ENCODE data around the gene MCMBP.

Gene MCMBP

DNA sequence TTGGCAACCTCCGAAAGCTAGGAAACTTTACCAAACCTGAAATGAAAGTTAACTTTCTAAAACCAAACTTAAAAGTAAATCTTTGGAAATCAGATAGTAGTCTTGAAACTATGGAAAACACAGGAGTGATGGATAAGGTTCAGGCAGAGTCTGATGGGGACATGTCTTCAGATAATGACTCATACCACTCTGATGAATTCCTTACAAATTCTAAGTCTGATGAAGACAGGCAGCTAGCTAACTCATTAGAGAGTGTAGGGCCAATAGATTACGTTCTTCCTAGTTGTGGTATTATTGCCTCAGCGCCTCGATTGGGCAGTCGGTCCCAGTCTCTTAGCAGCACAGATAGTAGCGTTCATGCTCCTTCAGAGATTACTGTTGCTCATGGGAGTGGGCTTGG is 45.9 kb downstream of the MCMBP start:
- no peak overlapping the region for H3K4me2 ChIP-seq
- no peak overlapping the region for H3K4me3 ChIP-seq
- H3K9me3 ChIP-seq (replicated peaks in 1 of 11), result no peaks in the 10 kb centered on the region
- TF ChIP-seq Cebpa-rat (IDR thresholded peaks at IDR 0.05), result no peak
- H3K4me1 ChIP-seq, result no peaks in the 10 kb centered on the region
- H3K9ac ChIP-seq, result no peak overlapping the region
- H3K27me3 ChIP-seq, result no peaks in the 10 kb centered on the region
- H3K27ac ChIP-seq, result no peak overlapping the region
- peaks cover 0 to 22% (median 10%) of the 10 kb centered on the region in 11 experiments; a peak in 15 of 22 replicates for H4K20me1 ChIP-seq
- H3K36me3 ChIP-seq, result peaks cover 67 to 100% (median 86%) of the 10 kb centered on the region in 11 experiments

- Histone ChIP-seq H3K27ac (no peak overlapping the region), H3K4me1 (no peaks in the 10 kb centered on the region), H3K9me3 (replicated peaks in 1 of 11) (no peaks in the 10 kb centered on the region), H3K36me3 (peaks cover 42 to 76% (median 61%) of the 10 kb centered on the region in 11 experiments), H3K4me3 (no peak overlapping the region), H3K4me2 (no peak overlapping the region), H4K20me1 (peaks cover 0 to 14% (median 7%) of the 10 kb centered on the region in 11 experiments; a peak in 7 of 22 replicates), H3K27me3 (no peaks in the 10 kb centered on the region), H3K9ac (no peak overlapping the region)
- TF ChIP-seq Cebpa-rat (IDR thresholded peaks at IDR 0.05), result no peak
These were observed 48.3 kb downstream of the MCMBP start for GRCh38 chr10:119824299-119824698.

- no peak overlapping the region for H3K4me2 ChIP-seq
- 0 out of 22 replicates have a peak, but pooled peaks cover 0 to 5% (median 0%) of the 10 kb centered on the region in 11 experiments for H4K20me1 ChIP-seq
- H3K4me1 ChIP-seq, result peaks cover 0 to 9% (median 0%) of the 10 kb centered on the region in 10 experiments; a peak in 2 of 20 replicates
- no peak overlapping the region for H3K27ac ChIP-seq
- H3K9me3 ChIP-seq (replicated peaks in 1 of 11), result peaks cover 0 to 11% (median 7%) of the 10 kb centered on the region in 11 experiments; a peak in 8 of 22 replicates
- TF ChIP-seq Cebpa-rat (IDR thresholded peaks at IDR 0.05), result no peak
- no peaks in the 10 kb centered on the region for H3K27me3 ChIP-seq
- no peak overlapping the region for H3K9ac ChIP-seq
- H3K36me3 ChIP-seq, result peaks cover 35 to 72% (median 52%) of the 10 kb centered on the region in 11 experiments
- no peak overlapping the region for H3K4me3 ChIP-seq
These were observed 51.5 kb downstream of the MCMBP start for GRCh38 chr10:119821182-119821581.

GRCh38 chr10:119818889-119819270 is 53.8 kb downstream of the MCMBP start:
- H3K4me2 ChIP-seq, result no peak overlapping the region
- no peak for TF ChIP-seq Cebpa-rat (IDR thresholded peaks at IDR 0.05)
- H3K27me3 ChIP-seq, result no peaks in the 10 kb centered on the region
- H3K36me3 ChIP-seq, result peaks cover 39 to 71% (median 61%) of the 10 kb centered on the region in 11 experiments
- H3K9me3 ChIP-seq (replicated peaks in 1 of 11), result peaks cover 0 to 16% (median 7%) of the 10 kb centered on the region in 11 experiments; a peak in 8 of 22 replicates
- H3K27ac ChIP-seq, result no peak overlapping the region
- H4K20me1 ChIP-seq, result no peaks in the 10 kb centered on the region
- no peak overlapping the region for H3K4me3 ChIP-seq
- H3K9ac ChIP-seq, result no peak overlapping the region
- peaks cover 9 to 25% (median 11%) of the 10 kb centered on the region in 10 experiments; a peak in 18 of 20 replicates for H3K4me1 ChIP-seq

DNA sequence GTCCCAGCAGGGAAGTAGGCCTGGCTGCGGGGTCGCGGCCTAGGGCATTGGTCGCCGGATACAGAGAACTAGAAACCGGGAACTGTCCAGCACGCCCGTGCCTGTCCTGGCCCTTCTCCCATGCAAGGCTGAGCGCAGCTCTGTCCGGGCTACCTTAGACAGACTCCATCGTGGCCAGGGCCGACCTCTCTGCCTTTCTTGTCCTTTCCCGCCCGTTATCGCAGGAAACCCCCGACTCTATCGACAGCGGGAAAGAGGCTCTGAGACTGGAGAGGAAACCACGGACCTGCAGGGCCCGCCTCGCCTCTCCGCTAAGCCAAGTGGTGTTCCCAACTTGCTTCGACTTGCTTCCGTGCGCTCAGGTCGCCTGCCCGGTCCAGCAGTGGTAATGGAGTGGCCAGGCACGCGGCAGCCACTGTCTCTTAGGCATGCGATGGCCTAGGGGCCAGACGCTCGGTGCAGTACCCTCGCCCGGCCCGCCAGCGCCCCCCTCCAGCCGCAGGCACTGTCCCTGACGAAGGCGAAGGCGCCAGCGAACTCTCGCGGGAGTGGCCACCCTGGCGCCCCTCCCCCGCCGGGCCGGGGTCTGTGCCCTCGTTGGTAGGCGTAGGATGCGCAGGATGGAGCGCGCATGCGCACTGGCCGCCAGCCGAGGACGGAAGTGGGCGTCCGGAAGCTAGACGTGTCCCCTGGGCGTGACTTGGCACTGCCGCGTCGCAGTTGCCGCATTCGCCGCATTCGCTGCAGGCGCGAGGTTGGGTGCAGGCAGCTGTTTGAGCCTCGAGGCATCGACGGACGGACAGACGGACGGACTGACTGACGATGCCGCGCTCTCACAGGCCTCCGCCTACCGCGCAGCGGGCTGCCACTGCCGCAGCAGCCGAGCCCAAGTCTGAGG is 54.4 kb downstream of the MCMBP start:
- no peak overlapping the region for H3K4me2 ChIP-seq
- no peak overlapping the region for H3K4me3 ChIP-seq
- no peaks in the 10 kb centered on the region for H4K20me1 ChIP-seq
- H3K27me3 ChIP-seq, result no peaks in the 10 kb centered on the region
- H3K4me1 ChIP-seq, result peaks cover 10 to 31% (median 11%) of the 10 kb centered on the region in 10 experiments; a peak in 18 of 20 replicates
- H3K9ac ChIP-seq, result no peak overlapping the region
- TF ChIP-seq Cebpa-rat (IDR thresholded peaks at IDR 0.05), result no peak
- peaks cover 39 to 71% (median 61%) of the 10 kb centered on the region in 11 experiments for H3K36me3 ChIP-seq
- H3K9me3 ChIP-seq (replicated peaks in 1 of 11), result peaks cover 0 to 16% (median 7%) of the 10 kb centered on the region in 11 experiments; a peak in 8 of 22 replicates
- H3K27ac ChIP-seq, result no peak overlapping the region

GRCh38 chr10:119815671-119816070 is 57.0 kb downstream of the MCMBP start:
- peaks cover 16 to 57% (median 33%) of the 10 kb centered on the region in 10 experiments for H3K4me1 ChIP-seq
- no peak for TF ChIP-seq Cebpa-rat (IDR thresholded peaks at IDR 0.05)
- peaks cover 0 to 16% (median 7%) of the 10 kb centered on the region in 11 experiments; a peak in 8 of 22 replicates for H3K9me3 ChIP-seq (replicated peaks in 1 of 11)
- H3K36me3 ChIP-seq, result peaks cover 41 to 65% (median 58%) of the 10 kb centered on the region in 11 experiments
- no peak overlapping the region for H3K4me3 ChIP-seq
- no peak overlapping the region for H3K9ac ChIP-seq
- H3K4me2 ChIP-seq, result no peak overlapping the region
- no peaks in the 10 kb centered on the region for H3K27me3 ChIP-seq
- no peaks in the 10 kb centered on the region for H4K20me1 ChIP-seq
- H3K27ac ChIP-seq, result no peak overlapping the region

DNA sequence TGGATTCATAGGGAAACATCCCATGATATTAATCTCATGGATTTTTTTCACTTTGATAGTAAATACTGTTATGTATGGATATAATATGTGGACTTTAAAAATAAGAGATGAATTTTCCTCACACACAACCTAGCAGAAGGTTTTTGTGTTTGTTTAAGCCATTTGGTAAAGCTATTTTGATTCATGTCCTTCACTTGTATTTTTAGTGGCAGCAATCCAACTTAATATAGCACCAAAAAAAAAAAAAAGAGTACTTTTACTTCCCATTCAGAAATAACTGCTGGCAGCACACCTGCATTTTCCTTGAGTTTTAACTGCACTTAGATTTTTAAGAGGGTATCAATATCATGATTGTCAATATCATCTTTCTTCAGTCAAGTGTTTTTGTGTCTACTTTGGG is 60.0 kb downstream of the MCMBP start:
- Histone ChIP-seq H3K4me2 (peak overlapping the region in 4 of 11 experiments; percentile 14 to 64 (median 52); a peak in 5 of 22 replicates), H3K27me3 (no peaks in the 10 kb centered on the region), H3K36me3 (peaks cover 28 to 63% (median 46%) of the 10 kb centered on the region in 11 experiments)

DNA sequence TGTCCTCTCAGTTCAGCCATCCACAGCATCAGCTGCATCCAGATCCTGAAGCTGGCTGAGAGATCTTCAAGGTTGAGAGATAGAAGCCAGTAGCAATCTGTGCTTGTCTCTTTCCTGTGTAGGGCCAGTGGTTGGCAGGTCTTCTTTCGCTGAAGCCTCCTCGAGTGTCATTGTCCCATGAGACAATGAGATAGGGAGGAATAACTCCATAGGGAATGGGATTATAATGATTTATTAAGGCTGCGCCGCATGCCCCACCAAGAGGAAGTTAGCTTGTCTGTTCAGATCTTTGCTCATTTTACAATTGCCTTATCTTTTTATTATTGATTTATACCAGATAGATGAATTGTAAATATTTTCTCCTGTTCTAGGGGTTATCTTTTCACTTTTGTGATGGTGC is 61.5 kb downstream of the MCMBP start:
- H3K36me3 ChIP-seq, result peaks cover 29 to 68% (median 43%) of the 10 kb centered on the region in 11 experiments
- H3K27me3 ChIP-seq, result no peaks in the 10 kb centered on the region
- H3K9ac ChIP-seq, result no peak overlapping the region
- TF ChIP-seq Cebpa-rat (IDR thresholded peaks at IDR 0.05), result no peak
- no peaks in the 10 kb centered on the region for H4K20me1 ChIP-seq
- H3K4me2 ChIP-seq, result peak overlapping the region in 6 of 11 experiments; percentile 32 to 64 (median 46); a peak in 11 of 22 replicates
- H3K4me3 ChIP-seq, result no peak overlapping the region
- H3K4me1 ChIP-seq, result peaks cover 16 to 89% (median 72%) of the 10 kb centered on the region in 10 experiments
- H3K27ac ChIP-seq, result peak overlapping the region in 2 of 11 experiments; percentile 6 to 11; a peak in 3 of 22 replicates
- H3K9me3 ChIP-seq (replicated peaks in 1 of 11), result 0 out of 22 replicates have a peak, but pooled peaks cover 0 to 6% (median 0%) of the 10 kb centered on the region in 11 experiments

More for the DNA sequence above, 60.0 kb downstream of the MCMBP start:
- Histone ChIP-seq H3K9ac (no peak overlapping the region), H3K4me1 (peaks cover 16 to 82% (median 58%) of the 10 kb centered on the region in 10 experiments), H4K20me1 (no peaks in the 10 kb centered on the region), H3K9me3 (replicated peaks in 1 of 11) (0 out of 22 replicates have a peak, but pooled peaks cover 0 to 6% (median 0%) of the 10 kb centered on the region in 11 experiments), H3K4me3 (no peak overlapping the region), H3K27ac (no peak overlapping the region)
- TF ChIP-seq Cebpa-rat (IDR thresholded peaks at IDR 0.05), result no peak

Measured in BLaER1 treated with 17β-estradiol and CSF1 and Interleukin-3, amounts not matched to agents 10 nM and 100 nM (cell line).